HFFc6 (cell line): Measurements from ENCODE around the gene NFATC2. TPM values are rescaled to one million over a fixed set of nuclear protein-coding genes. Genes with fewer than 3 reads are reported as not detected.
"Not testable (repeated sequence)": the region's sequence is repeated elsewhere in the genome, so short reads cannot be mapped to it uniquely, and the experiment has no call there.

Source experiments
- DNase-seq: peaks from one replicate; pipeline ENCODE4 v3.0.0-alpha.2; 2018
- H3K27ac Mint-ChIP-seq: 2 replicates; pipeline ENCODE4 v1.8.0; 2020; ENCODE audit warnings: mild to moderate bottlenecking, mixed read lengths
- H3K27me3 Mint-ChIP-seq: 2 replicates; pipeline ENCODE4 v1.8.0; 2021; ENCODE audit warnings: mild to moderate bottlenecking, moderate library complexity, mixed read lengths; ENCODE audit not compliant: insufficient read depth
- H3K36me3 Mint-ChIP-seq: 2 replicates; pipeline ENCODE4 v1.8.0; 2021; ENCODE audit warnings: low read depth, mixed read lengths
- H3K4me1 Mint-ChIP-seq: 2 replicates; pipeline ENCODE4 v1.8.0; 2020; ENCODE audit warnings: low read depth, mixed read lengths
- H3K4me3 Mint-ChIP-seq: 2 replicates; pipeline ENCODE4 v1.8.0; 2020; ENCODE audit warnings: mild to moderate bottlenecking, moderate library complexity, mixed read lengths
- H3K9me3 Mint-ChIP-seq: 2 replicates; pipeline ENCODE4 v1.8.0; 2020; ENCODE audit warnings: mild to moderate bottlenecking, mixed read lengths
- CTCF ChIP-seq: fragments of 200-600 bp; sonication (generic); IDR thresholded peaks from 2 replicates; pipeline ENCODE4 v1.5.0; 2021; ENCODE audit warnings: antibody characterized with exemption, mild to moderate bottlenecking
- total RNA-seq, 6 experiments: library from RNA; stranded (reverse); fragmentation: NEBNext Ultra II Directional; extraction: Animal tissue kit (Norgen Biotek cat#: 25700); gene quantifications; 2 replicates in 1 of 6; 3 replicates in 5 of 6; pipeline ENCODE4 v1.2.3, GENCODE V29; 2021

NFATC2 gene
- total RNA-seq, 6 experiments from 2014 or later, result 0.50 to 1.1 (median 0.84) TPM

- Mint-ChIP-seq H3K4me3 (no peak overlapping the region), H3K27me3 (peaks cover 4% of the 10 kb centered on the region; the same call in 1 of the 2 replicates)
These were observed 886 bp upstream of the NFATC2 start for GRCh38 chr20:51543422-51543788.

GRCh38 chr20:51542033-51542570 is 417 bp downstream of the NFATC2 start:
- peaks cover 18% of the 10 kb centered on the region for H3K36me3 Mint-ChIP-seq
- no peaks in the 10 kb centered on the region; the same call in 1 of the 2 replicates for H3K27me3 Mint-ChIP-seq
- H3K4me3 Mint-ChIP-seq, result no peak overlapping the region
- H3K4me1 Mint-ChIP-seq, result peaks cover 15% of the 10 kb centered on the region; the same call in 1 of the 2 replicates
- no peak overlapping the region for H3K27ac Mint-ChIP-seq
- H3K9me3 Mint-ChIP-seq, result peaks cover 9% of the 10 kb centered on the region
- DNase-seq, result no peak
- TF ChIP-seq CTCF, result peak; percentile 39

More at GRCh38 chr20:51543422-51543788, 886 bp upstream of the NFATC2 start:
- peaks cover 15% of the 10 kb centered on the region; the same call in 1 of the 2 replicates for H3K4me1 Mint-ChIP-seq
- H3K36me3 Mint-ChIP-seq, result peaks cover 8% of the 10 kb centered on the region
- H3K27ac Mint-ChIP-seq, result no peak overlapping the region
- no peak for TF ChIP-seq CTCF
- H3K9me3 Mint-ChIP-seq, result no peaks in the 10 kb centered on the region
- no peak for DNase-seq

GRCh38 chr20:51541189-51542032 is 1.1 kb downstream of the NFATC2 start:
- Mint-ChIP-seq H3K27ac (no peak overlapping the region; the same call in 1 of the 2 replicates), H3K36me3 (peaks cover 18% of the 10 kb centered on the region)

GRCh38 chr20:51540580-51540979 is 1.9 kb downstream of the NFATC2 start:
- no peak for DNase-seq
- H3K9me3 Mint-ChIP-seq, result peaks cover 9% of the 10 kb centered on the region
- peaks cover 19% of the 10 kb centered on the region for H3K4me1 Mint-ChIP-seq
- no peak overlapping the region for H3K27ac Mint-ChIP-seq
- H3K36me3 Mint-ChIP-seq, result peaks cover 15% of the 10 kb centered on the region
- H3K27me3 Mint-ChIP-seq, result no peaks in the 10 kb centered on the region; the same call in 1 of the 2 replicates
- no peak overlapping the region for H3K4me3 Mint-ChIP-seq
- TF ChIP-seq CTCF, result no peak

More at GRCh38 chr20:51541189-51542032, 1.1 kb downstream of the NFATC2 start:
- Mint-ChIP-seq H3K27me3 (no peaks in the 10 kb centered on the region; the same call in 1 of the 2 replicates), H3K9me3 (peaks cover 9% of the 10 kb centered on the region), H3K4me1 (peaks cover 15% of the 10 kb centered on the region; the same call in 1 of the 2 replicates), H3K4me3 (no peak overlapping the region)
- DNase-seq, result peak; percentile 48
- no peak for TF ChIP-seq CTCF

- Mint-ChIP-seq H3K4me1 (peaks cover 24% of the 10 kb centered on the region), H3K36me3 (peaks cover 10% of the 10 kb centered on the region)
- H3K27me3 Mint-ChIP-seq, DNase-seq, H3K4me3 Mint-ChIP-seq, H3K27ac Mint-ChIP-seq, H3K9me3 Mint-ChIP-seq: not testable (repeated sequence)
These were observed 2.4 kb downstream of the NFATC2 start for GRCh38 chr20:51540074-51540473.
